RWPE2 (cell line): ENCODE results near the gene ACTL6B.

Source experiments
- ATAC-seq: fragments of 200-7000 bp; cut with Tn5 transposase; 3 replicates; pipeline ENCODE4 v1.9.1; 2021; ENCODE audit warnings: low read depth
- DNase-seq: peaks from one replicate; pipeline ENCODE4 v3.0.0-alpha.2; 2020; ENCODE audit warnings: low spot score
- H3K27ac ChIP-seq: fragments of 450-650 bp; 2 replicates; pipeline ENCODE4 v1.5.1; 2017; ENCODE audit warnings: mild to moderate bottlenecking; ENCODE audit not compliant: poor library complexity, severe bottlenecking
- H3K27me3 ChIP-seq: fragments of 250-450 bp; sonication (Bioruptor Pico); 2 replicates; pipeline ENCODE4 v1.5.1; 2021; ENCODE audit warnings: mild to moderate bottlenecking, moderate library complexity; ENCODE audit not compliant: insufficient read depth, poor library complexity, severe bottlenecking
- H3K36me3 ChIP-seq: fragments of 250-450 bp; sonication (Bioruptor Pico); 2 replicates; pipeline ENCODE4 v1.5.1; 2020; ENCODE audit warnings: low read depth, mild to moderate bottlenecking, moderate library complexity
- H3K4me1 ChIP-seq: fragments of 250-450 bp; sonication (Bioruptor Pico); 2 replicates; pipeline ENCODE4 v1.5.1; 2021; ENCODE audit warnings: mild to moderate bottlenecking, moderate library complexity; ENCODE audit not compliant: insufficient read depth, poor library complexity, severe bottlenecking
- H3K4me3 ChIP-seq: fragments of 250-450 bp; sonication (Bioruptor Pico); 2 replicates; pipeline ENCODE4 v1.5.1; 2021; ENCODE audit warnings: mild to moderate bottlenecking, moderate library complexity; ENCODE audit not compliant: severe bottlenecking
- H3K9me3 ChIP-seq: fragments of 250-450 bp; sonication (Bioruptor Pico); 2 replicates; pipeline ENCODE4 v1.5.1; 2021; ENCODE audit warnings: mild to moderate bottlenecking, moderate library complexity; ENCODE audit not compliant: severe bottlenecking
- TF ChIP-seq, protein P1 (sequence below): fragments of 450-650 bp; IDR thresholded peaks from one replicate; pipeline ENCODE4 v1.5.1; 2017; ENCODE audit warnings: mild to moderate bottlenecking, moderate library complexity; ENCODE audit not compliant: poor library complexity, severe bottlenecking

ACTL6B gene

DNA sequence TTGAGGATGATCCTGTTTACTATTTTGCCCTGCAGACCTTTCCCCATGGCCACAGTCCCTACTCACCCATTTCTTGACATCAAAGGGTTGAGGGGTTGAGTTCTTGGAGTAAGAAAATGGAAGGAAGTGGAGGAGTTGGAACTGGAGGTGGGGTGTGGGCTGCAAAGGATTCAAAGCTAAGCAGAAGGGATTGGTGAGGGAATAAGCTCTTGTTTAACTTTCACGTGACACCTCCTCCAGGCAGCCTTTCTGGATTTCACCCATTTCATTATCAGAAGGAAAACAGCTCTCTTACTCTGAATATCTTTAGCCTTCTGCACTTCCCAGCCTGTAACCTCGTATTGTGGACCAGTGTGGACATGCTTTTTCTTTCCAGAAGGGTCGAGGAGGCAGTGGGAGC, 30.2 kb downstream of the ACTL6B start:
- Histone ChIP-seq H3K9me3 (no peaks in the 10 kb centered on the region), H3K4me1 (no peaks in the 10 kb centered on the region), H3K36me3 (no peaks in the 10 kb centered on the region), H3K4me3 (peak overlapping the region; percentile 5), H3K27ac (no peak overlapping the region), H3K27me3 (no peaks in the 10 kb centered on the region)
- ATAC-seq (no peak), DNase-seq (no peak)
- TF ChIP-seq, protein P1, sequence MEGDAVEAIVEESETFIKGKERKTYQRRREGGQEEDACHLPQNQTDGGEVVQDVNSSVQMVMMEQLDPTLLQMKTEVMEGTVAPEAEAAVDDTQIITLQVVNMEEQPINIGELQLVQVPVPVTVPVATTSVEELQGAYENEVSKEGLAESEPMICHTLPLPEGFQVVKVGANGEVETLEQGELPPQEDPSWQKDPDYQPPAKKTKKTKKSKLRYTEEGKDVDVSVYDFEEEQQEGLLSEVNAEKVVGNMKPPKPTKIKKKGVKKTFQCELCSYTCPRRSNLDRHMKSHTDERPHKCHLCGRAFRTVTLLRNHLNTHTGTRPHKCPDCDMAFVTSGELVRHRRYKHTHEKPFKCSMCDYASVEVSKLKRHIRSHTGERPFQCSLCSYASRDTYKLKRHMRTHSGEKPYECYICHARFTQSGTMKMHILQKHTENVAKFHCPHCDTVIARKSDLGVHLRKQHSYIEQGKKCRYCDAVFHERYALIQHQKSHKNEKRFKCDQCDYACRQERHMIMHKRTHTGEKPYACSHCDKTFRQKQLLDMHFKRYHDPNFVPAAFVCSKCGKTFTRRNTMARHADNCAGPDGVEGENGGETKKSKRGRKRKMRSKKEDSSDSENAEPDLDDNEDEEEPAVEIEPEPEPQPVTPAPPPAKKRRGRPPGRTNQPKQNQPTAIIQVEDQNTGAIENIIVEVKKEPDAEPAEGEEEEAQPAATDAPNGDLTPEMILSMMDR = no peak

DNA sequence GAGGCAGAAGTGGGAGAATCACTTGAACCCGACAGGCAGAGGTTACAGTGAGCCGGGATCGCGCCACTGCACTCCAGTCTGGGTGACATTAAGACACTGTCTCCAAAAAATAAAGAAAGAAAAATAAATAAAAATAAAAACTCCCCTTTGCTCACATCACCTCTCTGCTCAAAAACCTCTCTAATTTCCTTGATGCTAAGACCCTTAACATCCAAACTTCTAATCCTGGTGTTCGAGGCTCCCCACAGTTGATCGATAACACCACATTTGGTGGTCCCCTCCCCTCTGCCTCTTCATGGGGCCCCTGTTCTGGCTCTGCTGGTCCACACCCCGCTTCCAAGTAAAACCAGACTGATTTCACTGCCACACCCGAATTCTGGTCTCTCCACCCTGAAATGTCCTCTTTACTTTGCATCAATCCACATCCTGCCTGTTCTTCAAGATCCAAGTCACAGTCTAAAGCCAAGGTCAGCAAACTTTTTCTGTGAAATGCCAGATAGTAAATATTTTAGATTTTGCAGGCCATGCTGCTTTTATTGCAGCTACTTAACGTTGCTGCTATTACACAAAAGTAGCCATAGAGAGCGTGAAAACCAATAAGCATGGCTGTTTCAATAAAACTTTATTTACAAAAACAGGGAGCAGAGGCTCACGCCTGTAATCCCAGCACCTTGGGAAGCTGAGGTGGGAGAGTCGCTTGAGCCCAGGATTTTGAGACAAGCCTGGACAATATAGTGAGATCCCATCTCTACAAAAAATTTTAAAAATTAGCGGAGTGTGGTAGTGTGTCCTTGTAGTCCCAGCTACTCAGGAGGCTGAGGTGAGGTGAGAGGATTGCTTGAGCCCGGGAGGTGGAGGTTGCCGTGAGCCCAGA, 32.1 kb downstream of the ACTL6B start:
- no peak overlapping the region for H3K27ac ChIP-seq
- H3K27me3 ChIP-seq = no peaks in the 10 kb centered on the region
- no peaks in the 10 kb centered on the region for H3K9me3 ChIP-seq
- DNase-seq = no peak
- ATAC-seq = no peak
- no peaks in the 10 kb centered on the region for H3K4me1 ChIP-seq
- TF ChIP-seq, protein P1 = no peak
- no peak overlapping the region for H3K4me3 ChIP-seq
- no peaks in the 10 kb centered on the region for H3K36me3 ChIP-seq

DNA sequence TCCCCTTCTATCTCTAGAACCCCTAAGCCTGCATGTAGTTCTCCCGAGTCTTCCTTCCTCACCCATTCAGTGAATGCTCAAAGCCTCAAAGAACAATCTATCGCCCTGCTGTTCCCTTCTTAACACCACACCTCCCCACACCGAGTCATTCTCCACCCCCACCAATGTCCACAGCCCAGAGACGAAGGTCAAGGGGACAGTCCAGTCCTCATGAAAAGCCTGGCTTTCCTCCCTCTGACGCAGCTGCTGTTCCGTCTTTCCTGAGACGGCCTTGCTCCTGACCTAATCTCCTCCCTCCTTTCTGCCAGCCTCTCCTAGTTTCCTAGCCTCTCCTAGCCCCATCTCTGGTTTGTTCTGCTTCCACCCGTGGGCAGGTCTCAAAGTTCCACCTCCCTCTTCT, 34.7 kb downstream of the ACTL6B start:
- H3K27ac ChIP-seq = no peak overlapping the region
- ATAC-seq (no peak), DNase-seq (no peak)
- H3K4me1 ChIP-seq = no peaks in the 10 kb centered on the region
- TF ChIP-seq, protein P1 = no peak
- H3K27me3 ChIP-seq = no peaks in the 10 kb centered on the region
- no peaks in the 10 kb centered on the region for H3K36me3 ChIP-seq
- no peaks in the 10 kb centered on the region for H3K9me3 ChIP-seq
- H3K4me3 ChIP-seq = no peak overlapping the region

DNA sequence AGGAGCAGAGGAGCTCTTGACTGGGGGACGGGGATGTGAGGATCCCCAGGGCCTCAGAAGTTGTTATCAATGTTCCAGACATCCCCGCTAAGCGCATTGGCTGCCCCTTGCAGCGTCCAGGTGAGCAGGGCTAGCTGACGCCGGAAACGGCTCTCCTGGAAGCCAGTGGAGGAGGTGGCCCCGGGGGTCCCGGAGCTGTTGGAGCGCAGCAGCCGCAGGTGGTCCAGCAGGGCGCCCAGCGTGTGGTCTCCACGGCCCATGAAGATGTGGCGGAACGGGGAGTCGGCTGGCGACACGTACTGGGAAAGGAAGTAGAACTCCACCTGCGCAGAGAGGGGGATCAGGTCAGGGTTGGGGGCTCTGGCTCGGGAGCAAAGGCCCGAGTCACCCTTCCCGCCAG, 35.4 kb downstream of the ACTL6B start:
- DNase-seq = no peak
- TF ChIP-seq, protein P1 = no peak
- no peaks in the 10 kb centered on the region for H3K36me3 ChIP-seq
- no peak overlapping the region for H3K27ac ChIP-seq
- no peaks in the 10 kb centered on the region for H3K27me3 ChIP-seq
- H3K4me1 ChIP-seq = no peaks in the 10 kb centered on the region
- no peaks in the 10 kb centered on the region for H3K9me3 ChIP-seq
- ATAC-seq = no peak
- H3K4me3 ChIP-seq = no peak overlapping the region

DNA sequence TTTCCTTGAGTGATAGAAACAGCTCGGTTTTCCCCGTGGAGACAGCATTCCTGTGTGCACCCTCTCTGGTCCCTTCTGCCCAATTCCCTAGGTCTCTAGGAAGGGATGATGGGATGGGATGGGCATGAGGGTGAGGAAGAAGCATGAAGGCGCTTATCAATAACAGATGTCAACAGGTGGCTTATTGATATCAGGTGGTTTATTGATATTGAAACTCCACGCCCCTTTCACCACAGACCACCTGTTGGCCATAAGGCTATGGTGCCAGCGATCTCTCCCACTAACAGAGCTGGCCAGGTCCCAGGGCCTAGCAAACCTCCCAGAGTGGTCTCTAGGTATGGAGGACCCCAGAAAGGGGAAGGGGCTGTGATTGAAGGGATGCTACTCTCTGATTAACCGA, 36.0 kb downstream of the ACTL6B start:
- H3K27me3 ChIP-seq = no peaks in the 10 kb centered on the region
- TF ChIP-seq, protein P1 = no peak

More for the DNA sequence above, 36.0 kb downstream of the ACTL6B start:
- Histone ChIP-seq H3K4me1 (no peaks in the 10 kb centered on the region), H3K4me3 (no peak overlapping the region), H3K36me3 (no peaks in the 10 kb centered on the region), H3K27ac (no peak overlapping the region), H3K9me3 (no peaks in the 10 kb centered on the region)
- DNase-seq (no peak), ATAC-seq (no peak)
